KBM-7 (cell line): ENCODE measurements around the gene WDR38.

ENCODE experiments used
- DNase-seq: peaks from one replicate; pipeline ENCODE4 v3.0.0-alpha.2; 2015
- in situ Hi-C: fragments of 300-500 bp; cut with MboI; formaldehyde crosslinking; loops from 2 replicates; pipeline ENCODE4 v1.14.3; 2020; ENCODE audit warnings: low sequenced_read_pairs, low pct_unique_long_range_greater_than_20kb, mixed read lengths

Gene WDR38

GRCh38 chr9:124899845-124900244 is 46.6 kb downstream of the WDR38 start:
- no peak for DNase-seq
- in situ Hi-C loops = no loop called here

- DNase-seq = no peak
- in situ Hi-C loops = no loop called here
Observed at GRCh38 chr9:124906966-124907365, 53.7 kb downstream of the WDR38 start.
